ENCODE measurements around the gene DCC.

Gene DCC

DNA sequence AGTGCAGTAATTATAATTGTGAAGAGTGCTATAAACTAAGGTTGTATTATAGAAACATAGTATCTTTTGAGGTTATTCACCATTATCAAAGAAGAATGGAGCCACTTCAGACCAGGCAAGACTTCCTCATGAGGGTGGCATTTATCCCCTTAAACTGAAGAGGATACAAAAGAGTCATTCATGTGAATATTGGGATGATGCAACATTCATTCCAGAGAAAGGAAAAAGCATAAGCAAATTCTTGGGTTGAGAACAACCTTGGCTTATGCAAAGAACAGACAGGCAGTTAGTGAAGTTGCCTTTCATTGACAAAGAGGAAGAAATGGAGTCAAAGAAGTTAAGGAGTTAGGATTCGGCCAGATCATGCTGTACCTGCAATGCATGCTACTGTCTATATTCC lies 1201.9 kb downstream of the DCC start:
- no peak for DNase-seq

DNA sequence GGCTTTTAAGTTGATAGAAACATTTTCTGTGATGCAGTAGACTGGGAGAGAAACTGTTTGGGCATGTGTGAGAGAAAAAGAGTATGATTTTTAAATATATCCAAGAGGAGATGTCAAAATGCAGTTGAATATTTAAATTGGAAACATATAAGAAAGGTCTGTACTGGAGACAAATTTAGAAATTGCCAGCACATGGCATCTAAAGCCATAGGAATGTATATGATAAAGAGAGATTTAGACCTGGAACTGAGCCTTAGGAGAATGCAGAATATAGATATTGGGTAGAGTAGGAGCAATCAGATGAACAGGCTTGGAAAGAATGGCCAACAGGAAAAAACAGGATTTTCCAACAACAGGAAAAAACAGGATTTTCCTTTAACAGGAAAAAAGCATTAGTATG lies 1203.7 kb downstream of the DCC start:
- DNase-seq = no peak

DNA sequence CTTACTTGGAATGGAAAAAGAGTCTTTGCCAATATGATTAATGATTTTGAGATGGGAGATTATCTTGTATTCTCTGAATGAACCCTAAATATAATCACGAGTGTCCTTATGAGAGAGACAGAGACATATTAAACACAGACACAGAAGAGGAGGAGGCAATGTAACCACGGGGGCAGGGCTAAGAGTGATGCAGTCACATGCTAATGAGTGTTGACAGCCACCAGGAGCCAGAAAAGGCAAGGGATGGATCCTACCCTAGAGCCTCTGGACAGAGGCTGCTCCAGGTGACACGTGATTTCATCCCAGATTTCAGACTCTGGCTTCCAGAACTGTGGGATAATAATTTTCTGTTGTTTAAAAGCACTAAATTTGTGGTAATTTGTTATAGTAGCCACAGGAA lies 1204.9 kb downstream of the DCC start:
- no peak for DNase-seq

DNA sequence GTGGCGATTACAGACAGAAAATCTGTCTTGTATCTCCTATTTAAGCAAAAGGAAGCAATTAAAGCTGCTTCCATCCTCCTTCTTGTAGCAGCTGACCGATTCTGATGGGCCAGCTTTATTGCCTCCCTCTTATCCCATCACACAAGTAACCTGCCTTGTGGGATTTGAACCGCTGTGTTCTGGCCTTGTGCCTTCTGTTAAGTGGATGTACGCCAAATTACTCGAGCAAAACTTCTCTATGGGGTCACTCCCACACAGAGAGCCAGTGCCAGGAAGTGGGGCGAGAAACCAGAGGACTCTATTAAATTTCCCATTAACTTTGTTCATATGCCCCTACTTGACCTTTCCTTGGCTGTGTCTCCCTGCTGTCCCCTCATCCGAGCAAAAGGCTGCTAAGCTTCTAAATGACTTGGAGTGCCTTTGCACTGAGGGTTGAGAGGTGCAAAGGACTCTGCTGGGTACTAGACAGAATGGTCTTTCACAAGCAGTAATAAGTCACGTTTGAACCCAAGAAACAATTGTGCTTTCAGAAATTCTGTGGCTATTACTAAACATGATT lies 1212.0 kb downstream of the DCC start:
- DNase-seq = no peak

GRCh38 chr18:53553030-53553429 lies 1213.0 kb downstream of the DCC start:
- no peak for DNase-seq

GRCh38 chr18:53556450-53556849 lies 1216.5 kb downstream of the DCC start:
- no peak for DNase-seq

DNA sequence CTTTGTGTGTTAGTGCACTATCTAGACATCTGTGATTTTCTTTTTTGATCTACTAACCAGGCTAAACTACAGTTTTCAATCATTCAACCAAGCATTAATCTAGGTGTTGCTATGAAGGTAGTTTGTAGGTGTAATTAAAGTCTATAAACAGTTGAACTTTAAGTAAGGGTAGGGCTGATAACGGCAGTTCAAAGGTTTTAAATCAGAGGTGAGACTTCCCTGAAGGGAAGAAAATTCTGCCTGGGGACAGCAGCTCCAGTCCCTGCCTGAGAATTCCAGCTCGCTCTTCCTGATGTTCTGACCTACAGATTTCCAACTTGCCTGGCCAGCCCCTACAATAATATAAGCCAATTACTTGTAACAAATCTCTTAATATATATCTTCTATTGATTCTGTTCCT lies 1220.5 kb downstream of the DCC start:
- DNase-seq = no peak

- no peak for DNase-seq
Observed at GRCh38 chr18:53566626-53567025, 1226.6 kb downstream of the DCC start.

GRCh38 chr18:53567929-53568574 lies 1228.1 kb downstream of the DCC start:
- DNase-seq = peak in 1 of 2 experiments; percentile 17
